Fibroblast of gingiva (primary cell): ENCODE data around the gene BSND.

ENCODE experiments used
- DNase-seq: peaks from one replicate; pipeline ENCODE4 v3.0.0-alpha.2; 2011; ENCODE audit warnings: low read depth

Gene BSND

GRCh38 chr1:54975356-54976108 lies 23.2 kb upstream of the BSND start:
- no peak for DNase-seq

GRCh38 chr1:54976747-54977146 lies 22.0 kb upstream of the BSND start:
- DNase-seq = no peak

GRCh38 chr1:54977533-54978297 lies 21.0 kb upstream of the BSND start:
- DNase-seq = no peak

GRCh38 chr1:54978528-54979326 lies 20.0 kb upstream of the BSND start:
- no peak for DNase-seq

GRCh38 chr1:54979327-54979891 lies 19.3 kb upstream of the BSND start:
- no peak for DNase-seq

GRCh38 chr1:54980046-54980527 lies 18.6 kb upstream of the BSND start:
- DNase-seq = no peak

GRCh38 chr1:54980528-54981241 lies 18.0 kb upstream of the BSND start, which contains the start of gene TMEM61:
Gene TMEM61 (plus strand): TSS chr1:54980628. CDS start chr1:54981066, 438 bp downstream.
- no peak for DNase-seq

- DNase-seq = no peak
Measured at GRCh38 chr1:54981466-54981865, 17.3 kb upstream of the BSND start.

- no peak for DNase-seq
Measured at GRCh38 chr1:54982739-54983138, 16.0 kb upstream of the BSND start.

- no peak for DNase-seq
Measured at GRCh38 chr1:54984131-54984842, 14.4 kb upstream of the BSND start.

- DNase-seq = no peak
Measured at GRCh38 chr1:54985556-54985955, 13.2 kb upstream of the BSND start.

- DNase-seq = no peak
Measured at GRCh38 chr1:54986025-54986424, 12.7 kb upstream of the BSND start.

- no peak for DNase-seq
Measured at GRCh38 chr1:54986533-54986932, 12.2 kb upstream of the BSND start.

- DNase-seq = no peak
Measured at GRCh38 chr1:54987427-54987826, 11.3 kb upstream of the BSND start.

- DNase-seq = no peak
Measured at GRCh38 chr1:54987919-54988705, 10.6 kb upstream of the BSND start.

GRCh38 chr1:54988975-54989374 lies 9.8 kb upstream of the BSND start:
- no peak for DNase-seq

GRCh38 chr1:54989473-54989872 lies 9.3 kb upstream of the BSND start:
- no peak for DNase-seq

GRCh38 chr1:54989968-54990810 lies 8.5 kb upstream of the BSND start:
- no peak for DNase-seq

- DNase-seq = no peak
Measured at GRCh38 chr1:54990916-54991315, 7.8 kb upstream of the BSND start.
